ENCODE results near the gene NPAS2.

The NPAS2 gene

DNA sequence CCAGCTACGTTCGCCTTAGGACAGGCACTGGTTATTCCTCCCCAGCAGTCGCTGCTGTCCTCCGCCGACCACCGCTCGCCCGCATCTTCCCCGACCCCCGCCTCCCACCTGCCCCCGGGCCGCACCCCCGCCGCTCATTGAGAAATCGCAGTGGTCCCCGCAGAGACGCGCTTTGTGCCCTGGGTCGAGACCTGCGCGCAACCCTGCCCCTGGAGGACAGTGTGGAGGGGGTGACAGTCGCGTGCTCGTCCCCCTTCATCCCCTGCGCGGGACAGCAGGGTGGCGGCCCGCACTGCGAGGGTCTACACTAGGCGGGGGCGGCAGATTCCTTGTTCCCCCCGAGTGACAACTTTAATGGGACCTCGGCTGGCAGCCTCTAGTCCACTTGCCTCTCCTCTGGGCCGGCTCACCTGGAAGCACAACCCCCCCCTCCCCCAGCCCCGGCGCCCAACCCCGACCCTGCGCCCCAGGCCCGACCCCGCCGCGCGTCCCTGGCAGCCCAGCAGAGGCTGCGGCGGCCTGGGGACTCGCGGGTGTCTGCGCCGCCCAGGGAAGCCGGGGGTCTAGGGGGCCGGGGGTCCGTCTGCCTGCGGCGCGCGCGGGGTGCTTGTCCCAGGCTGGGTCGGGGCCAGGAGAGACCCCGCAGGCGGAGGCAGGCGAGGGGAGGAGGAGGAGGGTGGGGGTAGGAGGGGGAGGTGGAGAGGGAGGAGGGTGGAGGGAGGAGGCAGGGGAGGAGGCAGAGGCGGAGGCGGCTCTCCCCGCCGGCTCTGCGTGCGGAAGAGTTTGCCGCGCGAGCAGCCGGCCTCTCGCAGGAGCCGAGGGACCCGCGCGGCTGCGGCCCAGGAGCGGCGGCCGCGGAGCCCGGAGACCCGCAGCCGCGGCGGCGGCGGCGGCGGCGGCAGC lies at the start of gene NPAS2:
Gene NPAS2 (plus strand): TSS at position 770 of the 903 bp plus-strand sequence. CDS start 84,616 bp downstream, outside the sequence.
- no peaks in the 10 kb centered on the region for H3K36me3 ChIP-seq (ENCODE audit: insufficient read depth, low read length)
- no peaks in the 10 kb centered on the region for H3K9me3 ChIP-seq (ENCODE audit: control insufficient read depth, insufficient read depth, low read length)
- peak within 1 kb of the TSS; percentile 67 for H3K9ac ChIP-seq (ENCODE audit: low read depth, low read length)
- H3K4me1 ChIP-seq (ENCODE audit: insufficient read depth, low read length): no peaks in the 10 kb centered on the region

- Histone ChIP-seq H3K36me3 (ENCODE audit: insufficient read depth, low read length) (no peaks in the 10 kb centered on the region), H3K4me1 (ENCODE audit: insufficient read depth, low read length) (no peaks in the 10 kb centered on the region), H3K9me3 (ENCODE audit: control insufficient read depth, insufficient read depth, low read length) (no peaks in the 10 kb centered on the region), H3K9ac (ENCODE audit: low read depth, low read length) (no peak overlapping the region)
These were observed 48.8 kb upstream of the NPAS2 start for GRCh38 chr2:100771125-100771524.

DNA sequence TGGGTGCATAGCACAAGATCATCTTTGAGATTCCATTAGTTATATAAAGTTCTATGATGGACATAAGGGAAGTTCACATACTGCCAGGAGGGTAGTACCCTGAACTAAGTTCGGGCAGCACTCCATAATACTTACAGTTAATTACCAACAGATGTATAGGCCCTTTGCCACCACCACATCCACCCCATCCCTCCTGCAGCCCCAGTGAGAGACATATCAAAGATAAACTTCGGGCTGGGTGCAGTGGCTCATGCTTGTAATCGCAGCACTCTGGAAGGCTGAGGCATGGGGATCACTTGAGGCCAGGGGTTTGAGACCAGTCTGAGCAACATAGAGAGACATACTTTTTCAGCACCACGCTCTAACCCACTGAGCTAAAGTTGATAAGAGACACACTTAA lies 46.4 kb upstream of the NPAS2 start:
- Histone ChIP-seq H3K9me3 (ENCODE audit: control insufficient read depth, insufficient read depth, low read length) (no peaks in the 10 kb centered on the region), H3K9ac (ENCODE audit: low read depth, low read length) (no peak overlapping the region), H3K4me1 (ENCODE audit: insufficient read depth, low read length) (no peaks in the 10 kb centered on the region), H3K36me3 (ENCODE audit: insufficient read depth, low read length) (no peaks in the 10 kb centered on the region)

GRCh38 chr2:100776445-100776844 lies 43.5 kb upstream of the NPAS2 start:
- no peaks in the 10 kb centered on the region for H3K4me1 ChIP-seq (ENCODE audit: insufficient read depth, low read length)
- no peak overlapping the region for H3K9ac ChIP-seq (ENCODE audit: low read depth, low read length)
- no peaks in the 10 kb centered on the region for H3K9me3 ChIP-seq (ENCODE audit: control insufficient read depth, insufficient read depth, low read length)
- no peaks in the 10 kb centered on the region for H3K36me3 ChIP-seq (ENCODE audit: insufficient read depth, low read length)

DNA sequence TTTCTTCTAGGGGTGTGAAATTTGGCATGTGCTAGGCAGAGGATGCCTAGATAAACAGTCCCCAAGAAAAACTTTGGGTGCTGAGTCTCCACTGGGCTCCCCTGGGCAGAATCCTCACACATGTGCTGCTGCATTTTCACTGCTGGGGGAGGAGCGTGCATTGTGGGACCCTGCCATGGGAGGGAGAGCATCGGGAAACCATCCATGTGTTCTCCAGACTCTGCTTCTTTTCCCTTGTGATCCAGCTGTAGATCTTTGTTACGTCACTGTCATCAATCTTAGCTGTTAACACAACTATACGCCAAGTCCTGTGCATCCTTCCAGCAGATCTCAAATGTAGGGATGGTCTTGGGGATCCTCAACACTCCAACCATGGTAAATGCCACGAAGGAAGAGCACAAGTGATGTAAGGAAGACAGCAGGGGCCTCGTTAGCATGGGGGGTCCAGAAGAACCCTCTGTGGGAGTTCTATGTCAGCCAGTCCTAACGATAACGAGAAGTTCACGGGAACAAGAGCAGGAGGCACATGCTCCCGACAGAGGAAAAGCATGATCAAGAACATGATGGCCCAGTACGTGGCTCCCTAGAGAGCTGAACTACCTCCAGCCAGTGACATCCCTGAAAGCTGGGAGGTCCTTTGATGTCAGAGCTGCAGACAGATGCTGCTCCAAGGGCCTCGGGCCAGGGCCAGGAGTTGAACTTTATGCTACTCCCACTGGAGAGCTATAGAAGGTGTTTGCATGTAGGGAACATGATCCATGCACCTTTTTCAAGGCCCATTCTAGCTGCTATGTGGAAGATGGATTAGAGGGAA lies 41.1 kb upstream of the NPAS2 start:
- no peaks in the 10 kb centered on the region for H3K9me3 ChIP-seq (ENCODE audit: control insufficient read depth, insufficient read depth, low read length)
- H3K9ac ChIP-seq (ENCODE audit: low read depth, low read length): no peak overlapping the region
- H3K36me3 ChIP-seq (ENCODE audit: insufficient read depth, low read length): no peaks in the 10 kb centered on the region; the same call in 1 of the 2 replicates
- H3K4me1 ChIP-seq (ENCODE audit: insufficient read depth, low read length): peaks cover 6% of the 10 kb centered on the region; the same call in 1 of the 2 replicates

DNA sequence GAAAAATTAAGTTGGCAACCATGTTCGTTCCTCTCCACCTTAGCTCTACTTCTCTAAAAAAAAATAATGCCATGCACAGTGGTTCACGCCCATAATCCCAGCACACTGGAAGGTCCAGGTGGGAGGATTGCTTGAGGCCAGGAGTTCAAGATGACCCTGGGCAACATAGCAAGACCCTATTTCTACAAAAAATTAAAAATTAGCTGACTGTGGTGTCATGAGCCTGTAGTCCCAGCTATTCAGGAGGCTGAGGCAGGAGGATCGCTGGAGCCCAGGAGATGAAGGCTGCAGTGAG lies 40.1 kb upstream of the NPAS2 start:
- H3K9ac ChIP-seq (ENCODE audit: low read depth, low read length): no peak overlapping the region
- H3K36me3 ChIP-seq (ENCODE audit: insufficient read depth, low read length): no peaks in the 10 kb centered on the region; the same call in 1 of the 2 replicates
- H3K9me3 ChIP-seq (ENCODE audit: control insufficient read depth, insufficient read depth, low read length): no peaks in the 10 kb centered on the region
- peaks cover 6% of the 10 kb centered on the region; the same call in 1 of the 2 replicates for H3K4me1 ChIP-seq (ENCODE audit: insufficient read depth, low read length)

DNA sequence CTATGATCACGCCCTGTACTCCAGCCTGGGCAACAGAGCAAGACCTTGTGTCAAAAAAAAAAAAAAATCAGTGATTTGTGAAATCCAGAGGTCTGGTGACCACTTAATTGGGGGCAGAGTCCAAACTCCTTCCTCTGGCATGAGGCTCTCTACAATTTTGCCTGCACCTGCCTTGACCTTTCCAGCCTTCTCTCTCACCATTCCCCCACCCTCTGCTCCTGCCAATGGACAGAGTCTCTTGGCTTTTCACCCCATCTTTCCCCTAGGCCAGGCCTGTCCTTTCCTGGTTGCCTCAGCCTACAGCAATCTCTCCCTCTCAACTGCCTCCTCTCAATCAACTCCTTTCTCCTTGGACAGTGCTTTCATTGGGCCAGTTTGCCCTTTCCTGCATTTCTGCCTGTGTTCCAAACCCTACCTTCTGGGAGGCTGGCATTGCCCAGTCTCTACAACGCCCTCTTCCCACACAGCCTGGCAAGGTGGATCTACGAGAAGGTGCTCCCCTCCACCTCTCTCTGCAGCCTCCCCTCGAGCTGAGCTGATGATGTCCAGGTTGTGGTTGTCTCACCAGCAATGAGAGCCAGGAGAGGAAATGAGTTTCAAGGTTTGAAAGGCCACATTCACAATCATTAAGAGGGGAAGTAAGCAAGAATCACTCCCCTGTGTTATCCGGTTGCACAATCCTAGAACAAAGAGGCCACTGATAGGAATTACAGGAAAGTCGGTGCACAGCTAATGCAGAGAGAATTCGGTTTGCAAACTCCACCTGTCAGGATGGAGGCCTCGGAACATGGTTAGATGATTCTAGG lies 39.5 kb upstream of the NPAS2 start:
- no peaks in the 10 kb centered on the region for H3K9me3 ChIP-seq (ENCODE audit: control insufficient read depth, insufficient read depth, low read length)
- H3K9ac ChIP-seq (ENCODE audit: low read depth, low read length): no peak overlapping the region
- peaks cover 6% of the 10 kb centered on the region; the same call in 1 of the 2 replicates for H3K4me1 ChIP-seq (ENCODE audit: insufficient read depth, low read length)
- H3K36me3 ChIP-seq (ENCODE audit: insufficient read depth, low read length): no peaks in the 10 kb centered on the region; the same call in 1 of the 2 replicates

DNA sequence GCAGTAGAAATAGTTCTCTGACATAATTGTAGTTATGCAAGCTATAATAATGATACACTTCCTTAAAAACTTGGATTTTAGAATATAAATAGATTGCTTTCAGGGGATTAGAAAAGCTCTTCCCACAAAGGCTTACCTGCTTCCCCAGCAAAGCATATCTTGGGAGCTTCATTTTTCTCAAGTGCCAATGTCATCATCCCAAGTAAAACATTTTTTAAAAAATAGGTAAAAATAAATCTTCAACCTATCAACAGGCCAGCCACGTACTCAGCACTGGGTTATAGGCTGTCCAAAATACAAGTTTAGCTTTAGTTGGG lies 39.0 kb upstream of the NPAS2 start:
- H3K4me1 ChIP-seq (ENCODE audit: insufficient read depth, low read length): peaks cover 6% of the 10 kb centered on the region; the same call in 1 of the 2 replicates
- H3K9me3 ChIP-seq (ENCODE audit: control insufficient read depth, insufficient read depth, low read length): no peaks in the 10 kb centered on the region
- H3K36me3 ChIP-seq (ENCODE audit: insufficient read depth, low read length): no peaks in the 10 kb centered on the region; the same call in 1 of the 2 replicates
- no peak overlapping the region for H3K9ac ChIP-seq (ENCODE audit: low read depth, low read length)

DNA sequence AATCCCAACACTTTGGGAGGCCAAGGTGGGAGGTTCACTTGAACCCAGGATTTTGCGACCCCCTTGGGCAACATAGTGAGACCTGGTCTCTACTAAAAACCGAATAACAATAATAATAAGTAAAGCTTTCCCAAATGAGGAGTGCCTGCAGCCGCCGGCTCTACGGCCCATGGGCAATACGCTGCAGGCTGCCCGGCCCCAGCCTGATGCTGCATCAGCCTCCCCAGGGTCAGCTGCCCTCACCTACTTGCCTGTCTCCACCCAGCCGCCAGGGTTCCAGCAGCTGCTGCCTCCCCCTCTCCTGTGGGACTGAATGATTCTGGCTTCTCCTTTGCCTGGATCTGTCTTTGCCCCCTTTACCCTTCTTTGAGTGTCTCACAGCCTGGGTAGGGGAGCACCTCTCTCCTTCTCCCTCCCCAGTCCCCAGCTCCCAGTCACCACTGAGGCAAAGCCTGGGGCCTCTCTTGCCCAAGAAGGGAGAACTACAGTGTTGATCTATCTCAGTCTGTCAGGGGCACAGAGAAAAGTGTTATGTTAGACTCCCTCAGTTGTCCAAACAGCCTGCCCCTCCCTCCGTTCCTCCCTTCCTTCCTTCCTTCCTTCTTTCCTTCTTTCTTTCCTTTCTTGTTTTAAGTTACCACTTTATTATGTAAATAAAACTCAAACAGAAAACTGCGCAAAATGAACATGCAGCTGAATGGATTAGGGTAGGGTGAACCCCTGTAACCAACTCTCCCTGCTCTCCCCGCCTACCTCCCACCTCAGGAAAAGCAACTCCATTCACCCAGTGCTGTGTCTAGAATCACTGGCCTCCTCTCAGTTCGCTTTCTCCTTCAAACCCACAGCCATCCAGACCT lies 38.2 kb upstream of the NPAS2 start:
- Histone ChIP-seq H3K9me3 (ENCODE audit: control insufficient read depth, insufficient read depth, low read length) (no peaks in the 10 kb centered on the region), H3K4me1 (ENCODE audit: insufficient read depth, low read length) (peaks cover 6% of the 10 kb centered on the region; the same call in 1 of the 2 replicates), H3K36me3 (ENCODE audit: insufficient read depth, low read length) (no peaks in the 10 kb centered on the region; the same call in 1 of the 2 replicates), H3K9ac (ENCODE audit: low read depth, low read length) (no peak overlapping the region)

GRCh38 chr2:100782380-100782878 lies 37.5 kb upstream of the NPAS2 start:
- Histone ChIP-seq H3K4me1 (ENCODE audit: insufficient read depth, low read length) (peaks cover 6% of the 10 kb centered on the region; the same call in 1 of the 2 replicates), H3K36me3 (ENCODE audit: insufficient read depth, low read length) (no peaks in the 10 kb centered on the region; the same call in 1 of the 2 replicates), H3K9ac (ENCODE audit: low read depth, low read length) (no peak overlapping the region), H3K9me3 (ENCODE audit: control insufficient read depth, insufficient read depth, low read length) (no peaks in the 10 kb centered on the region)

DNA sequence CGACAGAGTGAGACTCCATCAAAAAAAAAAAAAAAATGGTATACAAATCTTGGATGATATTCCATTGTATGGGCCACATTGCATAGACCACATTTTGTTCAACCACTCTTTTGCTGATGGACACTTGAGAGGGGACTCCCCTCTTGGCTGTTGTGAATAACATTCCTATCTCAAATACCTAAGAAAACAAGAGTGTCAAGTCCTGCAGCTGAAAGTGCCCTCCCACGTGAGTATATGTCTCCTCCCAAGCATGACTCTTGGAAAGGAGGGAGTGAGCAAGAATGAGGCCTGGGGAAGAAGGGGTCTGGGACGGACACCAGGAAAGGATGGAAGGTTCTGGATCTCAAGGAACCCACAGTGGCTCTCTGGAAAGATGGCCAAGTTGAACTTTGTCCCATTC lies 36.0 kb upstream of the NPAS2 start:
- no peak overlapping the region for H3K9ac ChIP-seq (ENCODE audit: low read depth, low read length)
- H3K4me1 ChIP-seq (ENCODE audit: insufficient read depth, low read length): peaks cover 6% of the 10 kb centered on the region; the same call in 1 of the 2 replicates
- H3K36me3 ChIP-seq (ENCODE audit: insufficient read depth, low read length): no peaks in the 10 kb centered on the region; the same call in 1 of the 2 replicates
- no peaks in the 10 kb centered on the region for H3K9me3 ChIP-seq (ENCODE audit: control insufficient read depth, insufficient read depth, low read length)

- Histone ChIP-seq H3K9me3 (ENCODE audit: control insufficient read depth, insufficient read depth, low read length) (no peaks in the 10 kb centered on the region), H3K36me3 (ENCODE audit: insufficient read depth, low read length) (no peaks in the 10 kb centered on the region; the same call in 1 of the 2 replicates), H3K4me1 (ENCODE audit: insufficient read depth, low read length) (peaks cover 6% of the 10 kb centered on the region; the same call in 1 of the 2 replicates), H3K9ac (ENCODE audit: low read depth, low read length) (no peak overlapping the region)
These were observed 35.3 kb upstream of the NPAS2 start for GRCh38 chr2:100784681-100785080.

- no peaks in the 10 kb centered on the region; the same call in 1 of the 2 replicates for H3K36me3 ChIP-seq (ENCODE audit: insufficient read depth, low read length)
- no peak overlapping the region for H3K9ac ChIP-seq (ENCODE audit: low read depth, low read length)
- no peaks in the 10 kb centered on the region for H3K9me3 ChIP-seq (ENCODE audit: control insufficient read depth, insufficient read depth, low read length)
- peaks cover 6% of the 10 kb centered on the region; the same call in 1 of the 2 replicates for H3K4me1 ChIP-seq (ENCODE audit: insufficient read depth, low read length)
These were observed 34.2 kb upstream of the NPAS2 start for GRCh38 chr2:100785626-100786296.
